Hepatocyte (in vitro differentiated cells): ENCODE measurements around the gene ROCK1.

ENCODE experiments used
- CTCF ChIP-seq: fragments of 200-600 bp; sonication (generic); IDR thresholded peaks from 2 replicates; pipeline ENCODE4 v1.5.1; 2016; ENCODE audit warnings: antibody characterized with exemption, mild to moderate bottlenecking; ENCODE audit not compliant: poor library complexity
- EZH2phosphoT487 ChIP-seq: fragments of 200-600 bp; sonication (generic); IDR thresholded peaks from one replicate; pipeline ENCODE4 v1.6.1; 2018; ENCODE audit warnings: antibody characterized with exemption, mild to moderate bottlenecking, low read depth, moderate library complexity; ENCODE audit not compliant: unreplicated experiment, severe bottlenecking

GRCh38 chr18:20971886-20972267 lies 139.7 kb downstream of the ROCK1 start:
- TF ChIP-seq EZH2phosphoT487: no peak
- peak; percentile 32 for TF ChIP-seq CTCF
